Mesendoderm (in vitro differentiated cells): Measurements from ENCODE around the gene FBLN1.

Experiments used
- DNase-seq: peaks from one replicate; pipeline ENCODE4 v3.0.0; 2013
- H2AK5ac ChIP-seq: 2 replicates; pipeline ENCODE4 v1.6.1; 2013; ENCODE audit warnings: low read length, inconsistent platforms
- H2BK120ac ChIP-seq: 2 replicates; pipeline ENCODE4 v1.6.1; 2013; ENCODE audit warnings: low read depth, mild to moderate bottlenecking, low read length, moderate library complexity, mixed read lengths
- H2BK15ac ChIP-seq: replicated peaks from 2 replicates; pipeline ENCODE4 v1.6.1; 2013; ENCODE audit warnings: low read depth, mild to moderate bottlenecking, moderate library complexity
- H2BK5ac ChIP-seq: 2 replicates; pipeline ENCODE4 v1.6.1; 2013; ENCODE audit warnings: low read length, inconsistent platforms
- H3K18ac ChIP-seq: 2 replicates; pipeline ENCODE4 v1.6.1; 2013; ENCODE audit warnings: mild to moderate bottlenecking, low read length, mixed read lengths
- H3K23ac ChIP-seq: one replicate; pipeline ENCODE4 v1.6.1; 2013; ENCODE audit warnings: low read length
- H3K27ac ChIP-seq: 2 replicates; pipeline ENCODE4 v1.5.1; 2013; ENCODE audit warnings: low read depth, mild to moderate bottlenecking, inconsistent platforms, low read length, moderate library complexity
- H3K27me3 ChIP-seq: 2 replicates; pipeline ENCODE4 v1.6.1; 2013; ENCODE audit warnings: low read length, control low read depth, mild to moderate bottlenecking, inconsistent platforms; ENCODE audit not compliant: insufficient read depth, poor library complexity
- H3K36me3 ChIP-seq: 2 replicates; pipeline ENCODE4 v1.6.1; 2013; ENCODE audit warnings: low read length, inconsistent platforms; ENCODE audit not compliant: control insufficient read depth, insufficient read depth
- H3K4ac ChIP-seq: one replicate; pipeline ENCODE4 v1.6.1; 2013; ENCODE audit warnings: low read depth, mild to moderate bottlenecking, low read length, moderate library complexity
- H3K4me1 ChIP-seq: 2 replicates; pipeline ENCODE4 v1.6.1; 2013; ENCODE audit warnings: low read depth, low read length, inconsistent platforms; ENCODE audit not compliant: control insufficient read depth
- H3K4me2 ChIP-seq: 2 replicates; pipeline ENCODE4 v1.6.1; 2013; ENCODE audit warnings: low read length
- H3K4me3 ChIP-seq: 2 replicates; pipeline ENCODE4 v1.5.1; 2013; ENCODE audit warnings: mild to moderate bottlenecking, low read length
- H3K56ac ChIP-seq: one replicate; pipeline ENCODE4 v1.6.1; 2013; ENCODE audit warnings: low read length
- H3K79me1 ChIP-seq: 2 replicates; pipeline ENCODE4 v1.6.1; 2013; ENCODE audit warnings: low read length, inconsistent platforms
- H3K79me2 ChIP-seq: 2 replicates; pipeline ENCODE4 v1.6.1; 2013; ENCODE audit warnings: mild to moderate bottlenecking, low read length; ENCODE audit not compliant: control insufficient read depth, insufficient read depth
- H3K9ac ChIP-seq: 2 replicates; pipeline ENCODE4 v1.6.1; 2013; ENCODE audit warnings: low read length, inconsistent platforms
- H4K5ac ChIP-seq: one replicate; pipeline ENCODE4 v1.6.1; 2013; ENCODE audit warnings: low read length
- H4K8ac ChIP-seq: one replicate; pipeline ENCODE4 v1.6.1; 2013; ENCODE audit warnings: low read depth, mild to moderate bottlenecking, control low read depth, low read length, moderate library complexity
- WGBS: extraction: QIAGEN DNeasy Blood & Tissue Kit; methylation state at CpG from one replicate; pipeline ENCODE4 v1.1.7; 2013; ENCODE audit warnings: low lambda C conversion rate, missing lambda C conversion rate; ENCODE audit not compliant: insufficient coverage; ENCODE audit errors: extremely low coverage; 5-methylcytosine and 5-hydroxymethylcytosine counted together

FBLN1 gene

DNA sequence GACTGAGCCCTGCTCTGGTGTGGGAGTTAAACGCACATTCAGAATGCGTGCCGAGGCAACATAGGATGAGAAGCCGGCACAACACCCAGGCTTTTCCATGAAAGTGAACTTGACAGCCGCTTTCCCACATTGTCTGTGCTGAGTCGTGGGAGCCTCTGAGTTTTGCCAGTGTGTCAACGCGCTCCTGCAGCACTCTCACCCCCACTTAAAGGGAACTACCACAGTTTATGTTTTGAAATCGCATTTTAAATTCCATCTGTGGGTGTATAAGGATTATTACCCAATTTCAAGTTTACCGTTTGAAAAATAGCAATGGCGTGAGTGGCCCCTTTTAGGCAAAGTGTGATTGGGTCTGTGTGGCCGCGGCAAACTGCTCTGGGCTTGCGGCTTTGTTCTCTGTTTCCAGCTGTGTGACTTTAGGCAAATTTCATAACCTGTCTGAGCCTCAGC is 81.5 kb downstream of the FBLN1 start:
- H3K36me3 ChIP-seq = no peaks in the 10 kb centered on the region
- H3K4me2 ChIP-seq = no peak overlapping the region
- H3K9ac ChIP-seq = no peak overlapping the region
- H3K4me3 ChIP-seq = no peak overlapping the region
- DNase-seq = no peak
- H3K4ac ChIP-seq = no peak overlapping the region
- H3K4me1 ChIP-seq = no peaks in the 10 kb centered on the region
- H4K5ac ChIP-seq = no peak overlapping the region
- no peak overlapping the region for H2BK5ac ChIP-seq
- H3K27me3 ChIP-seq = no peaks in the 10 kb centered on the region
- no peak overlapping the region for H3K23ac ChIP-seq
- no peak overlapping the region for H3K56ac ChIP-seq
- no CpG with 5 or more reads among the region's 14 CpGs for WGBS
- H4K8ac ChIP-seq = no peak overlapping the region
- no peak overlapping the region for H3K27ac ChIP-seq
- H2BK15ac ChIP-seq = no peak overlapping the region
- no peaks in the 10 kb centered on the region for H3K79me1 ChIP-seq
- H2AK5ac ChIP-seq = no peak overlapping the region
- no peaks in the 10 kb centered on the region for H3K79me2 ChIP-seq
- no peak overlapping the region for H3K18ac ChIP-seq
- H2BK120ac ChIP-seq = no peak overlapping the region

DNA sequence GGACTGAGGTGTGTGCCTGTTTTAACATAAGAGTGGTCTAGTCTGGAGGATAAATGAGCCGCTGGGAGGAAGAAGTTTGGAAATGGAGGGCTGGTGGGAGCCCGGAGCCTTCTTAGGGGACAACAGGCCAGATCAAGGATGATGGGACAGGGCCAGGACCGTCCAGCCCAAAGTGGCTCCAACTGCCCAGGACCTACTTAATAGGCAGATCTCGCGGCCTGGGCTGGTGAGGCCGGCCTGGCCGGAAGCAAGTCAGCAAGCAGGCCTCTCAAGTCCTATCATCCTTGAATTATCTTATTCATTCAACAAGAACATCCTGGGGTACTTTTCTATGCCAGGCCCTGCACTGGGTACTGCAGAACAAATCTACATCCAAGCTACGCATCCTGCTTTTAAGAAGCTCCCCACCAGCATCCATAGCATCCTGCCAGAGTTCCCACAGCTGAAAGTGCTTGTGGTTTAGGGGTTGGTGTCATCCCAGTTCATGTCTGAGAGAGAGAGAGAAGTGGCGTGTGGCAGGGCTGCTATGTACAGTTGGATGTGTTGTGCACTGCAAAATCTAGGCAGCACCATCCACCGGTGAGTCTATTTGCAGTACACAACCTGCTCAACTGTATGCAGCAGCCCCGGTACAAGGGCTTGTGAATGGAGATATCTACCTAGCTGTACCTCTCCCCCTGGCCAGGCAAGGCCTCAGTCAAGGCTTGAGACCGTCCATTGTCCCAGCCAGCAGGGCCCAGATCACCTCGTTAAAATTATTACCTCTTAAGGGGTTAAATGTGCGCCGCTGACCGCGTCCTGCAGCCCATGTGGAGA is 82.1 kb downstream of the FBLN1 start:
- Histone ChIP-seq H3K4me2 (no peak overlapping the region), H2BK120ac (no peak overlapping the region), H3K27ac (no peak overlapping the region), H3K18ac (no peak overlapping the region), H3K36me3 (no peaks in the 10 kb centered on the region), H3K27me3 (no peaks in the 10 kb centered on the region), H3K79me1 (no peaks in the 10 kb centered on the region), H2BK5ac (no peak overlapping the region), H3K23ac (no peak overlapping the region), H4K8ac (no peak overlapping the region), H3K79me2 (no peaks in the 10 kb centered on the region), H3K9ac (no peak overlapping the region), H2BK15ac (no peak overlapping the region), H3K4me1 (no peaks in the 10 kb centered on the region), H4K5ac (no peak overlapping the region), H2AK5ac (no peak overlapping the region), H3K4ac (no peak overlapping the region), H3K4me3 (no peak overlapping the region), H3K56ac (no peak overlapping the region)
- no CpG with 5 or more reads among the region's 17 CpGs for WGBS
- DNase-seq = no peak

DNA sequence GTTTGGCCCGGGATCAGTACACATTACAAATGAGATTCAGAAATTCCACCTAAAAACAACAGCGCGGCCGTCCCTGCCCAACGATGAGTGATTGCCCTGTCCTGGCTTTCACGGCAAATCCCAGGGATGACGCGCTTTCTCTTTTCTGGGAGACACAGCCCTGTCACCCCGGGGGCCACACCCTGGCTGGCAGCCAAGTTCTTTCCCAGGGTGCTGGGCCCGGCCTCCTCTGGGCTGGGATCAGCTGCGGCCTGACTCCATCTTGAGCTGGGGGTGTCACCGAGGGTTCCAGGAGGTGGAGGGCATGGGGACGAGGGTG is 82.7 kb downstream of the FBLN1 start:
- no peak overlapping the region for H3K18ac ChIP-seq
- H2BK5ac ChIP-seq = no peak overlapping the region
- no peak overlapping the region for H3K27ac ChIP-seq
- no CpG with 5 or more reads among the region's 13 CpGs for WGBS
- H3K23ac ChIP-seq = no peak overlapping the region
- H3K79me1 ChIP-seq = no peaks in the 10 kb centered on the region
- H3K9ac ChIP-seq = no peak overlapping the region
- H2BK120ac ChIP-seq = no peak overlapping the region
- no peak overlapping the region for H3K56ac ChIP-seq
- H3K4ac ChIP-seq = no peak overlapping the region
- no peak overlapping the region for H3K4me2 ChIP-seq
- no peak overlapping the region for H2AK5ac ChIP-seq
- H3K4me1 ChIP-seq = no peaks in the 10 kb centered on the region
- DNase-seq = no peak
- H4K5ac ChIP-seq = no peak overlapping the region
- no peaks in the 10 kb centered on the region for H3K27me3 ChIP-seq
- no peak overlapping the region for H4K8ac ChIP-seq
- no peak overlapping the region for H2BK15ac ChIP-seq
- H3K79me2 ChIP-seq = no peaks in the 10 kb centered on the region
- no peak overlapping the region for H3K4me3 ChIP-seq
- H3K36me3 ChIP-seq = no peaks in the 10 kb centered on the region

DNA sequence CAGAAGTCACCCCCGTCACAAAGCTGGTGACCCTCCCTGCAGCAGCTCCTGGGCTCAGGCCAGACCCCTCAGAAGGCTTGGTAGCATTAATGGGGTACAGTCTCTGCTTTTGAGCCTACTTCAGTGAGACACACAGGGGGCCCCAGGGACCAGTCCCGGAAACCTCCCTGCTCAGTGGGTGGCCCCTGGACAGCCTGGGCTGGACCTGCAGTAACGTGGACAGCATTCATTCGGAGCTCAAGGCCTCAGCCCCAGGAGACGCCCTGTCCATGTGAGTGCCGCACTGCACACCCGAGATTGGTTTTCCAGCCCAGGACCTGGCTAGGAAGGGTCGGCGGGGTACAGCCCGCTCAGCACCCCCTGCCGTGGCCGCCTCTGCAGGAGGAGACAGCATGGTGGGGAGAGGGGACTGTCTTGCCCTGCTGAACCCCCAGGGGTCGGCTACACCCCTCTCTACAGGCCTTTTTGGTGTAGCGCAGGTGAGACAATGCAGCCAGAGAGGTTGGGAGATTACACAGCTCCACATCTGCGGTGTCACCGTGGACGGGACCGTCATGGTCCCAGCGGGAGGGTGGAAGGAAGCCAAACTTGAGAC is 83.4 kb downstream of the FBLN1 start:
- no peak overlapping the region for H3K9ac ChIP-seq
- no peak overlapping the region for H2BK15ac ChIP-seq
- no peak overlapping the region for H3K4ac ChIP-seq
- H4K5ac ChIP-seq = no peak overlapping the region
- H2AK5ac ChIP-seq = no peak overlapping the region
- no peak overlapping the region for H2BK5ac ChIP-seq
- H3K4me1 ChIP-seq = no peaks in the 10 kb centered on the region
- no peaks in the 10 kb centered on the region for H3K36me3 ChIP-seq
- no peak overlapping the region for H3K4me2 ChIP-seq
- WGBS = no CpG with 5 or more reads among the region's 19 CpGs
- DNase-seq = no peak
- H4K8ac ChIP-seq = no peak overlapping the region
- H3K27me3 ChIP-seq = no peaks in the 10 kb centered on the region
- no peak overlapping the region for H3K23ac ChIP-seq
- no peak overlapping the region for H3K56ac ChIP-seq
- no peak overlapping the region for H3K18ac ChIP-seq
- H3K27ac ChIP-seq = no peak overlapping the region
- H3K79me1 ChIP-seq = no peaks in the 10 kb centered on the region
- H2BK120ac ChIP-seq = no peak overlapping the region
- H3K79me2 ChIP-seq = no peaks in the 10 kb centered on the region
- no peak overlapping the region for H3K4me3 ChIP-seq

DNA sequence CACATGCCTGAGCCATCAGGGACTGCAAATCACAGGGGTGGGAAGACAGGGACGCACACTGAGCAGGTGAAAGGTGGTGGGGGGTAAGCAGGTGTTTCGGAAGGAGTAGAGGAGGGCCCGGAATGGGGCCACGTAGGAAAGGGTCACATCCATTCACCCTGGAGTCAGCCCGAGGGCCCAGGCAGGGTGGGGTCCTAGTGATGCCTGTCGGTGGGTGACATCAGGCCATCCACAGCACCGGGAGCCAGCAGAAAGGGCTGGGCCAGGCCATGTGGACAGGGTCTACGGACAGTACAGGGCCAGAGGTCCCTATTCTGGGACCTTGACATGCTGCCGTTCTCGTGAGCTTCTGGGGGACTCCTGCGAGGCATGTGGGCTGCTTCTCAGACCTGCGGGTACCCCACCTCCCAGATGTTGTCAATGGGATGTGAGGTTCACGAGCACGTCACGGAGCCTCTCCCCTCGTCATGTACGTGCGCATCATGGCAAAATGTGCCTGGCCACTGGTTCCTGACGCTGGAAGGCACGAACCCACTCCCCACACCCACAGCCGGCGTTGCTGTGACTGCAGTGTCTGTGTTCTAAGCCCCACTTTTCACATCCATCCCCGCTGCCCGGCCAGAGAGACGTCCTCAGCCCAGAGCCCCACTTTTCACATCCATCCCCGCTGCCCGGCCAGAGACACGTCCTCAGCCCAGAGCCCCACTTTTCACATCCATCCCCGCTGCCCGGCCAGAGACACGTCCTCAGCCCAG is 84.1 kb downstream of the FBLN1 start:
- H4K5ac ChIP-seq = no peak overlapping the region
- no peak overlapping the region for H2BK15ac ChIP-seq
- H3K27me3 ChIP-seq = no peaks in the 10 kb centered on the region
- H3K79me2 ChIP-seq = no peaks in the 10 kb centered on the region
- H3K36me3 ChIP-seq = no peaks in the 10 kb centered on the region
- H3K18ac ChIP-seq = no peak overlapping the region
- no peak for DNase-seq
- no peaks in the 10 kb centered on the region for H3K79me1 ChIP-seq
- no peak overlapping the region for H2BK5ac ChIP-seq
- no peak overlapping the region for H3K27ac ChIP-seq
- H3K9ac ChIP-seq = no peak overlapping the region
- no peak overlapping the region for H2BK120ac ChIP-seq
- H3K4me3 ChIP-seq = no peak overlapping the region
- H4K8ac ChIP-seq = no peak overlapping the region
- H3K23ac ChIP-seq = no peak overlapping the region
- no peak overlapping the region for H3K4ac ChIP-seq
- H3K56ac ChIP-seq = no peak overlapping the region
- no peak overlapping the region for H2AK5ac ChIP-seq
- H3K4me1 ChIP-seq = no peaks in the 10 kb centered on the region
- no CpG with 5 or more reads among the region's 31 CpGs for WGBS
- H3K4me2 ChIP-seq = no peak overlapping the region
